Activated CD4-positive, alpha-beta T cell treated with anti-CD3 and anti-CD28 coated beads, Interleukin-2, amount 50 U/mL, for 48 hours (primary cell): Measurements from ENCODE around the gene ABCG1.
A peak's percentile ranks its signal among the peaks of the same experiment; 100 is the strongest.

ENCODE experiments used
- DNase-seq, 2 experiments: peaks; one replicate each; pipeline ENCODE4 v3.0.0-alpha.2; 2020

The ABCG1 gene

DNA sequence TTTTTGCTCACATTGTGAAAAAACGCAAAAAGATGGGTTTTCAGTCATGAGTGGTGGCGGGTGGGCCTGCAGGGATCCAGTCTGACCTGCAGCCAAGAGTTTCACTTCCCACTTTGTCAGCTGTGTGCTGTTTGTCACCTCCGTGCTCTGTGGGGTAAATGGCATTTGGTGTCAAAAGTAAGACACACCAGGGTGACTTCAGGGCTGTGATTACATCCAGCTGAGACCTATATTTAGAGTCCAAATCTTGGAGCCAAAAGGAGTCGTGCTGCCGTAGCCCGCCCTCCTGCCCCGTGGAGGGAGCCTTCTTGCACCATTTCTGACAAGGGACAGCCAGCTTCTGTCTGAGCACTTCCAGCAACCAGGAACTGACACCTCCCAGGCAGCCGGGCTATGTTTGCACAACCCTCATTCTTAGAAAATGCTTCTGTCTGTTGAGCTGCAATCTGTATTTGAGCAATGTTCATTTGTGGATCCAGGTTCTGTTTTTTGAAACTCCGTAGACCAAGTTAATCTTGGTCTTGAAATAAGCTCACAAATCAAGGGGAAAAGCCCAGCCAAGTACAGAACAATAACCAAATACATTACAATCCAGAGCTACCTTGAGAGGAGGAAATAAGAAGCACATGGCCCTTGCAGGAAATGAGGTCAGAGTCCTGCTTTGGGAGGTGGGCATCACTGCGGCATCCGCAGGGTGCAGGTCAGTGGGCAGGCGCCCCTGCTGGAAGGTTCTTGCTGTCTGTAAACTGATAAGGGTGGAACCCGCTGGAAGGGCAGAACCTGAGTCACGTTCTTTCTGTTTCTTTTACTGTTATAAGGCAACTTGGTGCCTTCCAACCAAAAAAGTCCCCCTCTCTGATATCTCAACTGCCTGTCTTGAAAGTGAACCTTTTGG, 14.4 kb downstream of the ABCG1 start:
- peak; percentile 77 to 85 for DNase-seq

DNA sequence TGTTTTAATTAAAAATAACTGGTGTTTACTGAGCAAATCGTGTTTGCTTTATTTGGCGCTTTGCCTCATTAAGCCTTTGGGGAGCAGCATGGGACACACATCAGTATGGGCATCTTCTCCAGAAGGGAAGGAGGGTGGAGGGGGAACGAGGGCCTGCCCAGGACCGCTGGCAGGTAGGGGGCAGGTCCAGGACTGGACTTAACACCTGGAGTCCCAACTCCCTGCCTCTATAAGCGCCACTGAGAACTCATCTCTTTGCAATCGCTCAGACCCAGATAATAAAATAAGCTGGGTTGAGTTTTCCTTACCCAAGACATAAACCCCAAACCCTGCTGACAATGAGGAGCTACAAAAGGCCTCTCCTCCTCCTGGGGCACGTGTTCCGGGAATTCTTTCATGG, 15.1 kb downstream of the ABCG1 start:
- DNase-seq, result no peak

GRCh38 chr21:42234464-42235241, 15.7 kb downstream of the ABCG1 start:
- DNase-seq, result peak; percentile 76 to 80

GRCh38 chr21:42235593-42235992, 16.7 kb downstream of the ABCG1 start:
- DNase-seq, result no peak

DNA sequence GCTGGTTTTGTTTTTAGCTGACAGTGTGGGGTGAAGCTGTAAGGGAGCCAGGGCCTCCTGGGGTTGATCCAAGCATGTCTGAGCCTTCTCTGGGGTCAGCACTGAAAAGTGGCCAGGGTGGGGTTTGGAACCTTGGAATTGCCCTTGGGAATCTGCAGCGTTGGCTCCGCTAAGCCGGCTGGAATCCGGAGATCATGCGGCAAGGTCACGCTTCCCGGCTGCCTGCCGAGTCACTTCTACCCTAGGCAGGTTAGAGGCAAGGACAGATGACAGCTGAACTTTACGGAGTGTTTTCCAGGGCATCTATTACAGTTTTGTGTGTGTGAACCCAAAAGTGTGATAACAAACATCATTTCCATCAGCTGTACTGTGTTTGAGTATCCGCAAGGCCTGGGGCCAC, 17.1 kb downstream of the ABCG1 start:
- DNase-seq, result no peak

- DNase-seq, result no peak
Measured at GRCh38 chr21:42236693-42237092, 17.8 kb downstream of the ABCG1 start.

DNA sequence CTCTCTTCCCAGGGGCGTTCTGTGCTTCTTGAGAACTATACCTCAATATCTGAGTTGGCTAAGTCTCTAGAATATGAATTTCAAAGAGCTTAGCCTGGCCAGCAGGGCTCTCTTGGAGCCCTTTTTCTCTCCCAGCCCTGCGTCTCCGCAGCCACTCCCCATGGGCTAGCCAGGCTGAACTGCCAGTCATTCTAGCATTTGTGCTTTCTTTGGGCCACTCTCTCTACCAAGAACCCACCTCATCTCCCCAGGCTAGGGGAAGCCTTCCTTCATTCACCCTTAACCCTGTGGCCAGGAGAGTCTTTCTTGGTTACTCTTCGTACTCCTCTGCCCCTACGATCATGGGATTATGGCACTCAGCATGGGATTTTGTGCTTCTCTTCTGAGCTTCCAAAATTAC, 18.2 kb downstream of the ABCG1 start:
- DNase-seq, result no peak

- DNase-seq, result peak; percentile 34 to 56
Measured at GRCh38 chr21:42237577-42237976, 18.6 kb downstream of the ABCG1 start.

DNA sequence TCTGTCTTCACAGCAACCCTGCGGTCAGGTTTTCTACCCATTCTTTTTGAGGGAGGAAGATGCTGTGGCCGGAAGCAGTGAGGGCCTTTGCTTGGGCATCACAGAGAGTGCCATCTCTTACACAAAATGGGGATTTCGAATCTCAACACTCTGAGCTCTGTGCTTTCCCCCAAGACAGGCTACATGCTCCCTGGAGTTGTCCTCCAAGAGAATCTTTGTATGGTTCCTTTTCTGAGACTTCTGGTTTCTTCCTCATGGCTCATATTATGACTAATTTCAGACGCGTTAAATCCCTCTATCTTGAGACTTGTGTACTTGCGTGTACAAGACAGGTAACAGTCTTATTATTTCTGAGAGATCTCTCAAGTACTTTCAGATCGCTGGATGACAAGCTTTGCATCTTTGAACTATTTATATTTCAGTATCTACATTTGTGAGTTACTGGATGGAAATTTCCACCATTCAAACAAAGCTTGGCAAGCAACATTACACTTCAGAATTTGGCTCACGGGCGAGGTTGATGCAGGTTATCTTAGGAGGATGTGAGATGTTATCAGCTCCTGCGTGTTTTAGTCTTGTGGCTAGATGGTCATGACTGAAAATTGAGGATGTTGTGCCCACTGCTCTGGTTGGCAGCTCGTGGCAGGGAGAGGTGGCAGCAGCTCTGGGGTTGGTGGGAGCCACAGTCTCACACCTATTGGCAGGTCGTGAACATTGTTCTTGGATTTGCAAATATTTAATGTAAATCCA, 19.4 kb downstream of the ABCG1 start:
- peak; percentile 29 to 42 for DNase-seq

GRCh38 chr21:42239556-42239955, 20.6 kb downstream of the ABCG1 start:
- DNase-seq, result no peak

GRCh38 chr21:42239973-42240372, 21.0 kb downstream of the ABCG1 start:
- DNase-seq, result no peak

GRCh38 chr21:42242611-42243010, 23.7 kb downstream of the ABCG1 start:
- DNase-seq, result no peak

GRCh38 chr21:42243026-42243425, 24.1 kb downstream of the ABCG1 start:
- no peak for DNase-seq

DNA sequence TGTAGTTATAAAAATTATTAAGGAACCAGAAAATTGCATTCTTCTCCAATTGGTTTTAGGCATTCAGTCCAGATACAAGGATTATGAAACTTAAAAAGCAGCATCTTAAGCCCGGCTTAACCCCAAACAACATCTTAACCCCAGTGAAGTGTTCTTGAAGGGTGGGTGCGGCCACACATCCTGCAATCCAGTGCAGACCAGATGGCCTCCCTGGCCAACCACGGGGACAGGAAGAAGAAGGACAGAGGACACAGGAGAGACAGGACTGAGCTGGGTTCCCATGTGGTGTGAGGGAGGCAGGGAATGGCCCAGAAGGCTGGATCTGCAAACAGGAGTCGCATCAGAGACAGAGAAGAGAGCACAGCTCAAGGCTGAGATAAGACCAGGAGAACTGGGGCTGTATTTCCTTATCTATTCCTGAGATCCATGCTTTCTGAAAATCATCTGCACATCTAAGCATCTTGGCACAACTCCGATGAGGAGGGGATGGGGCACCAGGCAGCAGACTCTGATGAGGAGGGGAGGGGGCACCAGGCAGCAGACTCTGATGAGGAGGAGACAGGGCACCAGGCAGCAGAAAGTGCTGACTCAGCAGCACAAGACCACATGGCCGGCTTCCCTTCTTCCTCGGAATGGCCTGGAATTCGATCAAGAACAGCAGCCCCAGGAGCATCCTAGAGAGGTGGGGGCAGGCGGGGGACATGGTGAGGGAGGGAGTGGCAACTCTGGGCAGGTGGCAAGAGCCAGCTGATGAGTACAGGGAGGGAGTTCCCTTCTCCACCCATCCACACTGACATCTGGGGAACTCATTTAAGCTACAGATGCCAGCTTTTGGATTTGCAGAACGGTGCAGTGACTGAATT, 26.6 kb downstream of the ABCG1 start:
- no peak for DNase-seq

GRCh38 chr21:42247716-42248115, 28.8 kb downstream of the ABCG1 start:
- DNase-seq, result no peak

- no peak for DNase-seq
Measured at GRCh38 chr21:42248241-42248640, 29.3 kb downstream of the ABCG1 start.

DNA sequence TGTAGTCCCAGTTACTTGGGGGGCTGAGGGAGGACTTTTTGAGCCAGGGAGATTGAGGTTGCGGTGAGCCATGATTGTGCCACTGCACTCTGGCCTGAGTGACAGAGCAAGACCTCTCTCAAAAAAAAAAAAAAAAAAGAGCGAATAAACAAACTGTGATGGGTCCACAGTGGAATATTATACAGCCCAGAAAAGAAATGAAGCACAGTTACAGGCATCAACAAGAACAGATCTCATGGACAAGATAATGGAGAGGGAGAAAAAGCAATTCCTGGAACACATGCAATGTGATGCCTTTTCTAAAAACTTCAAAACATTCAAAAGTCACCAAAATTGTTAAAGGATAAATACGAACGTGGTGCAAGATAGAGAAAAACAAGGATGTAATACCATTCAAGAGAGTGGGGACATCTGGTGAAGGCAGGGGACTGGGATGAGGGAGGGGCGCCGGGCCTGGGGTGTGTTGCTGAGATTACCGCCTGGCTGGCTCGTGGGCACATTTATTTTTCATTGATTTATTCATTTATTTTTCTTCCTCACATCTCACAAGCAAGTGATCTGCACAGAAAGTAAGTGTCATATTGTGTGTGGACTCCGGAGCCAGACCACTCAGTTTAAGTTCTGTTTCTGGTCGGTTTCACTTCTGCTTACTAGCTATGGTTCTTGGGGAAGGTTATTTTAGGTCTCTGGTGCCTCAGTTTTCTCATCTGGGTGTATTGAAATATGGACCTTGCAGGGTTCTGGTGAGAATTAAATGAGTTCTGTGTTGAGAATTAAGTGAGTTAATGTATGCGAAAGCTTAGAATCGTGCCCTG, 30.1 kb downstream of the ABCG1 start:
- no peak for DNase-seq

DNA sequence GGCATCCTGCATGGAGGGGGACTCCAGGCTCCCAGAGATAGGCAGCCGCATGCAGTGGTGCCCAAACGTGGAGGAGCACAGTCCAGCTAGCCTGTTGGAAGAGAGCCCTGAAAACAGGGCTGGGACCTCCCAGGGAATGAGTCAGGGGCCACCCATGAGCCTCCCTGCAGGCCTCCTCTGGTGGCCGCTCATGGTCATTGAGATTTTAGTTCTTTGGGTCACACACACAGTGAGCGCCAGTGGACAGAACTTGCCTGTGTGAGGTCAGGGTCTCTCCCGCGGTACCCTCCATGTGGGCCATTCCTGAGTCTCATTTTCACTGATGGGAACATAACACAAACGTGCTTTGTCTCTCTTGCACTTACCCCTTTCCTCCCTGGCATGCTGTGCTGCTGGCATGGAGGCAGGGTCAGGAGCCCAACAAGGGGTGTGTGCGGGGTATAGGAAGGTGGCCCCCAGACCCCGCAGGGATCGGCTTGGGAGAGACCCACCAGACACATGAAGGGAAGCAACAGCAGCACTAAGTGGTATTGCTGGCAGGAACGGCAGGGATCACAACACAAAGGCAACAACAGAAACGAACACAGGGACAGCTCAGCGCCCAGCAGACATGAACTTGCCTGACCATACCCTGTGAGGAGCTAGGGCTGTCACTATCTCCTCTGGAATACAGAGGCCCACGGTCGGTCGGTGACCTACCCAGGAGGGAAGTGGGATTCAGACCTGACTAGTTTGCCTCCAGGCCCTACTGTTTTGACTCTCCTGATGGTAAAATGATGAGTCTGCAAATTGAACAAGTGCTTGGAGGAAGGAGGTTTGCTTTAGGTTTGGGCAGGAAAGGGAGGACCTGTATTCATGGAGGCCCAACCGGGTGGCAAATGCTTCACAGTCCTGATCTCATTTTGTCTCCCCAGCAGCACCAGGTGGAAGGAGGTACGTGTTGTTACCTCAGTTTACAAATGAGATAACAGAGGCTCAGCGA, 31.8 kb downstream of the ABCG1 start:
- no peak for DNase-seq

DNA sequence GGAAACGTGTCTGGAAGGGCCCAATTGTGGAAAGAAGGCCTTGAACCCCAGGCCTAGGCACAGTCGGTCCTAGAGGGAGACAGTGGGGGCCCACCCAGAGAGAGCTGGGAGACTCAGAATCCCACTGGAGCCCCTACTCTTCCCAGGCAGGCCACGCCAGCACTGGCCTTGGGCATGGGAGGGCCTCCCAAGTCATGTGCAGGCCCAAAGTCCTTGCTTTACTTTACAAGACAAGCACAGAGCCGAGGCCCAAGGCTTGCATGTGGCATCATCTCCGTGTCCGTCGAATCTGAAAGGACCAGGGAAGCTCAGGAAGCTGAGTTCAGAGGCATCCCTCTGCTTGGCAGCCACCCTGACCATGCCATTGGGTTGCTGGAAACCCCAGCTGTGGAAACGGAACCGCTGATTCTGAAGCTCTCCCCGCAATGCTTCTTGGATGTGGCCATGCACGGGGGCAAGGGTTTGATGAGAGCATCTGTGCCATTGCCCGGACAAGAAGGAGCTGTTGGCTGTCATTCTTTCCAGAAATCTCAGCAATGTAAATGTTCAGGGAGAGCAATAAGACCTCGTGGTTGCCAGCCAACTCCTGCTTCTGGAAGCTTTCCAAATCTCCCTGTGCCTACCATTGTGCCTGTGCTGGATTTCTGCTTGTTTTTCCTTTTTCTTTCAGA, 32.8 kb downstream of the ABCG1 start:
- no peak for DNase-seq

DNA sequence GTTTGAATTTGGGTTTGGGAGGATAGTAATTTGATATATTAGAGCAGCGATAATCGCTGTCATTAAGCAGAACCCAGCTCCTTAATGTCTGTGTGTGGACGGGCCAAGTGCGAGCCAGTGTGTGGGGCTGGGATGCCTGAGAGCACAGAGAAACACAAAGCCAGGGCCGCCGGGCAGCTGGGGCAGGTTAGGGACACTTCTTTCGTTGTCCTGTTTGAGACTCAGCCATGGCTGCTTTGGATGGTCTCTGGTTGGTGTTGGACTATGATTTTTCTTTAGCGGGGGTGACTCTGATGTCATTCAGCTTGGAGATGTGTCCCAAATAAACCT, 33.4 kb downstream of the ABCG1 start:
- no peak for DNase-seq
